Astrocyte (in vitro differentiated cells and primary cell): ENCODE data around the gene PDXK.

Experiments used
- CTCF ChIP-seq: IDR thresholded peaks from 2 replicates; pipeline ENCODE4 v1.5.1; 2011; ENCODE audit warnings: low read depth, mild to moderate bottlenecking, inconsistent platforms, low read length, moderate library complexity; ENCODE audit not compliant: insufficient read depth
- EZH2 ChIP-seq: IDR thresholded peaks from 2 replicates; pipeline ENCODE4 v1.6.1; 2012; ENCODE audit warnings: mild to moderate bottlenecking, low read length, inconsistent platforms; ENCODE audit not compliant: insufficient read depth

- no peak for TF ChIP-seq CTCF
- no peak for TF ChIP-seq EZH2
Measured at GRCh38 chr21:43679951-43680350, 39.0 kb upstream of the PDXK start.
